Right lobe of liver (tissue), 4 donors: Measurements from ENCODE around the gene TBXA2R.

Experiments used
- CTCF ChIP-seq, 4 donors: fragments of 200-600 bp in 3 of 4; fragments of 450-650 bp in 1 of 4; IDR thresholded peaks; one replicate each; pipeline versions ENCODE4 v1.5.1 to v1.8.0; 2016 to 2022; ENCODE audit warnings: antibody characterized with exemption in 4 of 4, mild to moderate bottlenecking in 2 of 4
- POLR2A ChIP-seq: fragments of 450-650 bp; IDR thresholded peaks from one replicate; pipeline ENCODE4 v1.6.1; 2017; ENCODE audit warnings: antibody characterized with exemption, mild to moderate bottlenecking
- donor health status: DM: no; HTN: no; CAD: no.
- donor health status: DM: no; HTN: no; CAD: no.
- donor health status: DM: no; HTN: yes; CAD: no.

DNA sequence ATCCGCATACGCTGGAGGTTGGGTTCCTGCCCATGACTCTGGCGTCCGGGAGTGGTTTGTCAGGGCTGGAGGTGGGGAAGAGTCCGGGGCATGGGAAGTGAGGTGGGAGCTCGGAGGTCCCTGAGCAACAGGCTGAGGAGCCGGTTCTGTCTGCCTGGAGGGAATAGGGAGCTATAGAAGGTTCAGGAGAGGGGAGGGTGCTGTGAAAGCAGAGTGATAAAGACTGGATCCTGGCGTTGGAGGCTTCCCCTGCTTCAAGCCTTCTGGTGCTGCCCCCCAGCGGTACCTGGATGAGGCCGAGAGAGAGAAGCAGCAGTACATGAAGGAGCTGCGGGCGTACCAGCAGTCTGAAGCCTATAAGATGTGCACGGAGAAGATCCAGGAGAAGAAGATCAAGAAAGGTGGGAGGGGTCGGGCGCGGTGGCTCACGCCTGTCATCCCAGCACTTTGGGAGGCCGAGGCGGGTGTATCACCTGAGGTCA is 31.4 kb downstream of the TBXA2R start:
- TF ChIP-seq CTCF (IDR thresholded peaks at IDR 0.05): no peak
- TF ChIP-seq POLR2A: no peak
